Activated effector memory CD4-positive, alpha-beta T cell treated with anti-CD3 and anti-CD28 coated beads, Interleukin-2, amount 50 U/mL, for 16 hours (primary cell): ENCODE results near the gene INPP5J.

ENCODE experiments used
- DNase-seq: peaks from one replicate; pipeline ENCODE4 v3.0.0-alpha.2; 2020

Gene INPP5J

GRCh38 chr22:31126128-31126868, 3.5 kb downstream of the INPP5J start:
- no peak for DNase-seq

GRCh38 chr22:31126869-31127175, 4.1 kb downstream of the INPP5J start:
- no peak for DNase-seq

DNA sequence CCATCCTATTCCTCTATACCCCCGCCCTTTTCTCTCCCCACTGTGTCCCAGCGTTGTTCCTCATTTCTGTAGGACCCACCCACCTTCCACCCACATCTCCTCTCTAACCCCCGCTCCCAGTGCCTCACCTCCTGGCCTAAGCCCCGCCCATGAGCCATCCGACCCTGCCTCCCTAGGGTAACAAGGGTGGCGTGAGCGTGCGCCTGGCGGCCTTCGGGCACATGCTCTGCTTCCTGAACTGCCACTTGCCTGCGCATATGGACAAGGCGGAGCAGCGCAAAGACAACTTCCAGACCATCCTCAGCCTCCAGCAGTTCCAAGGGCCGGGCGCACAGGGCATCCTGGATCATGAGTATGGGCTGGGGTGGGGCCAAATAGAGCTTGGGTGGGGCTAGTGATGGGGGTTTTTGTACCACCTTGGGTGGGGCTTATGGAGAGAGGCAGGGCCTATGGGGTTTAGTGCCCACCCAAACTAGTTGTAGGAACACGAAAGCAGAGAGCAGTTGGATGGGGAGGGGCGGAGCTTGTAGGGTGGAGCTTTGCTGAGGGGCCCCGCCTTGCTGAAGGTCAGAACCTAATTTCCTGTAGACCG, 4.5 kb downstream of the INPP5J start:
- no peak for DNase-seq

GRCh38 chr22:31128156-31128555, 5.4 kb downstream of the INPP5J start:
- no peak for DNase-seq

GRCh38 chr22:31130873-31131272, 8.1 kb downstream of the INPP5J start:
- DNase-seq = no peak

DNA sequence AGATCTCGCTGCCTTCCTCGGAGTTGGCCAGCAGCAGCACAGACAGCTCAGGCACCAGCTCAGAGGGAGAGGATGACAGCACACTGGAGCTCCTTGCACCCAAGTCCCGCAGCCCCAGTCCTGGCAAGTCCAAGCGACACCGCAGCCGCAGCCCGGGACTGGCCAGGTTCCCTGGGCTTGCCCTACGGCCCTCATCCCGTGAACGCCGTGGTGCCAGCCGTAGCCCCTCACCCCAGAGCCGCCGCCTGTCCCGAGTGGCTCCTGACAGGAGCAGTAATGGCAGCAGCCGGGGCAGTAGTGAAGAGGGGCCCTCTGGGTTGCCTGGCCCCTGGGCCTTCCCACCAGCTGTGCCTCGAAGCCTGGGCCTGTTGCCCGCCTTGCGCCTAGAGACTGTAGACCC, 11.1 kb downstream of the INPP5J start:
- no peak for DNase-seq

DNA sequence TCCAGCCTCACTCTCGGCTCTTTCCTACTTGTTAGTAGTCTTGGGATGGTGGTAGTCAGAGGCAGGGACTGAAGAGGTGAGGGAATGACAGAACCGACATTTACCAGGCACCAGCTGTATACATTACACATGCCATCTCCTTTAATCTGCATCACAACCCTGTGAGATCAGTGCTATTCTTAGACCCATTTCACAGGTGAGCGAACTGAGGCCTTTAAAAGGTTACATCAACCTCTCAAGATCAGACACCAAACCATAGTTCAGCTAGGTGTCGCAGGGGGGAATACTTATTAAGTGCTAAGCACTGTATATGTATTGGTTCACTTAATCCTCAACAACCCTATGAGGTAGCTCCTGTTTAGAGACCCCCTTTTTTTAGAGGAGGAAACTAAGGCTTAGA, 11.9 kb downstream of the INPP5J start:
- no peak for DNase-seq

GRCh38 chr22:31135706-31136105, 12.9 kb downstream of the INPP5J start:
- no peak for DNase-seq

GRCh38 chr22:31136155-31136554, 13.4 kb downstream of the INPP5J start:
- no peak for DNase-seq

DNA sequence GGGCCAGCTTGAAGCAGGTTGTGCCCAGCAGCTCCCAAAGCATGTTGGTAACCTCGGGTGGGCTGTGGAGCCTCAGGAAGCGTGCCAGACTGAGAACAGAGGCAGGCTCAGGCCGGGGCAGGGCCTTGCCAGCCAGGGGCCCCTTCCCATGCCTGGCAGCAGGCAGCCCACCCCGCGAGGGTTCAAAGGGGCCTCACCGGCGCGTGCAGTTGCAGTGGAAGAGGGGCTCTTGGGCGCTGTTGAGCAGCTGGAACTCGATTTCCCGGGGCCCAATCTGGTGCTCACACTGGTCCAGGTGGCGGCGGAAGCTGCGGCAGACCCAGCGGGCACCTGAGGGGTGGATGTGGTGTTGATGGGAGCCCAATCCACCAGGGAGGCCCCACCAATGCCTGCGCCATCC, 13.9 kb downstream of the INPP5J start:
- no peak for DNase-seq

GRCh38 chr22:31137721-31138120, 15.0 kb downstream of the INPP5J start:
- no peak for DNase-seq

GRCh38 chr22:31138126-31138525, 15.4 kb downstream of the INPP5J start:
- no peak for DNase-seq

DNA sequence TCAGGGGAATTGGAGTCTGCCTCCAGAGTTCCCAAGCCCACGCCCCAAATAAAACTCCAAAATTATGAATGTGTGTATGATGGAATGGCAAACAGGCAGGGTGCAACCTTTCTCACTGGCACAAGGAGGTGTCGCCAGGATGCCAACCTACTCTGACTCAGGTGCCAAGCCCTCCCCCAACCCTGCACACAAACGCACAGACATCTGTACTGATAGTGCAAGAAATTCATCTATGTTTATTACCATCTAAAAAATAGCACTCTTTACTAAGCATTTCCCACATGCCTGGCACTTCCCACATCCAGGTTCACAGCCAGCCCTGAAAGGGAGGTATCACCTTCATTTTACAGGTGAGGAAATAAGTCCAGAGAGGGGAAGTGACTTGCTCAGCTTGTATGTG, 16.3 kb downstream of the INPP5J start:
- DNase-seq = no peak

DNA sequence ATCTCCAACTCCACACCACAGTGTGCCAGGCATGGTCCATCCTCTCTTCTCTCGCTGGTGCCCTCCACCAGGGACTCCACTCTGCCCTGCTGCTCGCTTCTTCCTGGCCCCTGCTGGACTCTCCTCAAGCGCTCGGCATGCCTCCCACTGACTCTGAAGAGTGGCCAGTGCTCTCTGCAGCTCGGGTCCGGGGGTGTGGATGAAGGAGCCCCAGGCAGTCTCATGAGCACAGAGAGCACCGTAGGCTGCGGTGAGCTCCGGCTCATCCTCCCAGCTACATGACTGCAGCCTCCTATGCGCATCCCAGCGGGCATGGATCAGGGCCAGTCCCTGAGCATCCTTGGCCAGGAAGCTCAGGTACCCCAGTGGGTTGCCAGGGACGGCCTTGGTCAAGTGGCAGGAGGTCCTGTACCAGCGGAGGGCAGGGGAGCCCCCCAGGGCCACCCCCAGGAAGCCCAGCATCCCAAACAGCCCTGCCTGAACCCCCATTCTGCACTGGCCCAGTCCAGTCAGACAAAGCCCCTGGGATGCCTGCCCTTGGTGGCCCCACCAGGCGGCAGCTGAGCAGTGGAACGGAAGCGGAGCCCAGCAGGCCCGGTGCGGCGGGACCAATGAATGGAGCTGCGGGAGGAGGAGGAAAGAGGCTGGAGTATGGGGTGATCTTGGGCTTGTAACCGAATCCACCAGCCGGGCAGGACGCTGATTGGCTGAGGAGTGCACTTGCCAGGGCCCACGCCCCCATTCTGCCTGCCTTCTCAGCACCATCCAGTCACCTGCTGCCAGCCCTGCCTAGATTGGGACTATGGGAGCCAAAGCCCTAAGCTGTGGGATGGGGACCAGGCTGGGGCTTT, 17.3 kb downstream of the INPP5J start, which contains the start of gene PLA2G3:
TSS of gene PLA2G3 (minus strand) at position 643 of the 851 bp plus-strand sequence. CDS start at position 489, 154 bp downstream.
- DNase-seq = no peak

GRCh38 chr22:31140746-31141145, 18.0 kb downstream of the INPP5J start:
- DNase-seq = no peak

DNA sequence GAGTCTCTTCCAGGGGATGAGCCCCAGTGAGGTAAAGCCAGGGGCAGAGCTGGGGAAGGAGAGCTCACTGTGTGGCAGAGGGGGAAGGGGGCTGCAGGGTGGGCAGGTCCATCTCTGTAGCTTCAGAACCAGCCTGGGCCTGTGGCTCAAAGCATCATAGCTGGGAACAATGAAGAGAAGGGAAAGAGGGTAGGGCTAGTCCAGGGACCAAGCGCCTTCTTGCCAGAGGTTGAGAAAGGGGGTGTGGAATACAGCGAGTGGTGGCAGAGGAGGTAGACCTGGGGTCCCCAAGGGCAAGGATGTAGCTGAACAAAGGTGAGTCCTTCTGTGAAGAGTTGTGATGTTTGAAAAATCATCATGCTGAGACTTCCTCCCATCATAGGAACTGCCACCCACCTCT, 18.8 kb downstream of the INPP5J start:
- DNase-seq = no peak

- DNase-seq = no peak
Measured at GRCh38 chr22:31142285-31142684, 19.5 kb downstream of the INPP5J start.

DNA sequence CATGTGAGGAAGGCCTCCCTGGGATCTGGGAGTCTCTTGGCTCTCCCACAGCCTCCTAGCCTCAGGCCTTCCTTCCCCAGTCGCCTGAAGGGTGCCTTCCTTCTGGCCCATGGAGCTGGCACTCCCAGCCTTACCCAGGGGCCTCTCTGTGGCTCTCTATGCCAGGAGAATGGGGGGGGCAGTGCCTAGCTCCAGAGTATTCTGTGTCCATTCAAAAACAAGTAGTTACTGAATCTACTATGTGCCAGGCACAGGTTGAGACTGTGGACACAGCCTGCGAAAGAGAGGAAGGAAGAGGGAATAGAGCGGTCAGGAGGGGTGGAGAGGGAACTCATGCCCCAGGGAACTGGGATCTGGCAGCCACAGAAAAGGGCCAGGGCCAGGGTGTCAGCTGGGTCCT, 20.3 kb downstream of the INPP5J start:
- DNase-seq = no peak

DNA sequence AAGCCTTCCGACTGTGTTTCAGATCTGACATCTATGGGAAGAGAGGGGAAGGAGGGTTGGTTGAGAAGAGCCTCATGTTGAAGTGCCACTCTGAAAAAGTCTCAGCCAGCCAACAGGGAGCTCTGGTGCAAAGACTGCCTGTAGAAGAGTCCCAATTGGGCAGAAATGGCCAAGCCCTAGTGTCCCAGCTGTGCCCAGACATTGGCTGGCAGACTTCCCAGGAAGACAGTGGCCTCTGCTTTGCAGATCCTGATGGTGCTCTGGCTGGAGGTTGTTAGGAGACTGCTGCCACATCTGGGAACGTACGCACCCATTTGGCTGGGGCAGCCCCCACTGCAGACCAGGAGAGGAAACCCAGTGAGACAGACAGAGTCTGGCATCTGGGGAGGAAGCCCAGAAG, 20.8 kb downstream of the INPP5J start:
- no peak for DNase-seq

DNA sequence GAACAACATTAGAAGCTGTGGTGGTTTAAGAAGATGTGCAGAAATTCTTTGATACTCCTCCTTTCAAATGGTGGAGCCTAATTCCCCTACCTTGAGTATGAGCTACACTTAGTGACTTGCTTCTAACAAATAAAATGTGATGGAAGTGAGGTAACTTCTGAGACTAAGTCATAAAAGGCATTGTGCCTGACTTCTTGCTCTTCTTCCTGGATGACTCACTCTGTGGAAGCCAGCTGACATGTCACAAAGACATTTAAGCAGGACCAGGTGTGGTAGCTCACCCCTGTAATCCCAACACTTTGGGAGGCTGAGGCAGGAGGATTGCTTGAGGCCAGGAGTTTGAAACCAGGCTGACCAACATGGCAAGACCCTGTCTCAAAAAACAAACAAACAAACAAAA, 21.5 kb downstream of the INPP5J start:
- no peak for DNase-seq

DNA sequence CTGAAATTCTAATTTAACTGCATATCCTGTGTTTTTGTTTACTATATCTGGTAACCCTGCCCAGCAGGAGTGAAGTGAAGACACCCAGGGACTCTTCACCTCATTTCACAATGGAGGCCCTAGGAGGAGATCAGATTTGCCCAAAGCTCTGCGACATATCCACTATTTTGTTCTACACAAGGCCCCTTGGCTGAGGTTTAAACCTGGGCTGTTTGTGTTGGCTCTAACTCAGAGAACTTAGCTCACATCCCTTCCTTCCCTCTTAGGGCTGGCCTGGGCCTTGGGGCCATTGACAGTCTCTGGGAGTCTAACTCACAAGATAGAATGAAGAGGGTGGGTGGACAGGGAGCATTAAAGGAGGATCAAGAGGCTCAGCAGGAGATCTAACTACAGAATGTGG, 25.7 kb downstream of the INPP5J start:
- DNase-seq = no peak

GRCh38 chr22:31148953-31149627, 26.3 kb downstream of the INPP5J start:
- no peak for DNase-seq

GRCh38 chr22:31150615-31151014, 27.8 kb downstream of the INPP5J start:
- DNase-seq = no peak
